Right atrium auricular region (tissue), 2 donors: ENCODE measurements around the gene LUC7L. TPM values are rescaled to one million over a fixed set of nuclear protein-coding genes. Genes with fewer than 3 reads are reported as not detected.
"Not testable (repeated sequence)": the region's sequence is repeated elsewhere in the genome, so short reads cannot be mapped to it uniquely, and the experiment has no call there.

Experiments used
- DNase-seq: peaks from one replicate; pipeline ENCODE4 v3.0.0-alpha.2; 2019; ENCODE audit warnings: low spot score
- H3K27ac ChIP-seq, 2 donors: fragments of 200-600 bp; sonication (generic); 1 replicate in 1 of 2; 2 replicates in 1 of 2; pipeline ENCODE4 v1.5.1; 2016 to 2019
- H3K27me3 ChIP-seq, 2 donors: fragments of 200-600 bp; sonication (generic); one replicate each; pipeline versions ENCODE4 v1.5.1 to v1.6.0; 2017 to 2019
- H3K36me3 ChIP-seq: fragments of 200-600 bp; sonication (generic); one replicate; pipeline ENCODE4 v1.5.1; 2016
- H3K4me1 ChIP-seq, 2 donors: fragments of 200-600 bp; sonication (generic); one replicate each; pipeline versions ENCODE4 v1.5.1 to v1.6.0; 2017 to 2019
- H3K4me3 ChIP-seq, 2 donors: fragments of 200-600 bp; sonication (generic); 1 replicate in 1 of 2; 2 replicates in 1 of 2; pipeline ENCODE4 v1.5.1; 2017 to 2019; ENCODE audit warnings: mild to moderate bottlenecking in 1 of 2, moderate library complexity in 1 of 2
- H3K9me3 ChIP-seq, 2 donors: fragments of 200-600 bp; sonication (generic); one replicate each; pipeline ENCODE4 v1.5.1; 2019
- CTCF ChIP-seq, 2 donors: fragments of 200-600 bp; sonication (generic); IDR thresholded peaks; one replicate each; pipeline ENCODE4 v1.5.1; 2019; ENCODE audit warnings: antibody characterized with exemption in 2 of 2
- total RNA-seq, 2 donors: library from RNA; depleted of rRNA; stranded (reverse); fragments of >200 nt; gene quantifications; one replicate each; pipeline ENCODE4 v1.1.0, GENCODE V29; 2016

LUC7L gene
- total RNA-seq, 2 donors from 2014 or later: 18.3 to 20.2 TPM

GRCh38 chr16:160691-161190, 68.5 kb downstream of the LUC7L start:
- Histone ChIP-seq H3K27ac (no peak overlapping the region), H3K9me3 (no peaks in the 10 kb centered on the region), H3K4me1 (peaks cover 0 to 9% of the 10 kb centered on the region in 2 donors), H3K36me3 (no peaks in the 10 kb centered on the region), H3K4me3 (no peak overlapping the region), H3K27me3 (peaks cover 7 to 8% of the 10 kb centered on the region in 2 donors)
- DNase-seq: no peak
- TF ChIP-seq CTCF (IDR thresholded peaks at IDR 0.05): no peak

GRCh38 chr16:160242-160641, 69.0 kb downstream of the LUC7L start:
- not testable (repeated sequence) for H3K27ac ChIP-seq, H3K27me3 ChIP-seq, H3K4me1 ChIP-seq, DNase-seq, H3K36me3 ChIP-seq, H3K4me3 ChIP-seq, H3K9me3 ChIP-seq

- DNase-seq: no peak
- TF ChIP-seq CTCF (IDR thresholded peaks at IDR 0.05): no peak
- Histone ChIP-seq H3K27me3 (no peaks in the 10 kb centered on the region), H3K27ac (no peak overlapping the region), H3K4me3 (no peak overlapping the region), H3K36me3 (no peaks in the 10 kb centered on the region), H3K9me3 (no peaks in the 10 kb centered on the region), H3K4me1 (peaks cover 0 to 8% of the 10 kb centered on the region in 2 donors)
Observed at GRCh38 chr16:159136-159849, 70.0 kb downstream of the LUC7L start.

- no peak for TF ChIP-seq CTCF (IDR thresholded peaks at IDR 0.05)
- no peak for DNase-seq
- peak overlapping the region in 1 of 2 donors; percentile 55 for H3K4me3 ChIP-seq
- peaks cover 0 to 10% of the 10 kb centered on the region in 2 donors for H3K4me1 ChIP-seq
- H3K9me3 ChIP-seq: no peaks in the 10 kb centered on the region
- no peaks in the 10 kb centered on the region for H3K36me3 ChIP-seq
- H3K27ac ChIP-seq: no peak overlapping the region
- no peaks in the 10 kb centered on the region for H3K27me3 ChIP-seq
Observed at GRCh38 chr16:155031-155398, 74.2 kb downstream of the LUC7L start.

GRCh38 chr16:154217-155030, 74.8 kb downstream of the LUC7L start:
- H3K9me3 ChIP-seq: no peaks in the 10 kb centered on the region
- TF ChIP-seq CTCF (IDR thresholded peaks at IDR 0.05): no peak
- H3K27ac ChIP-seq: no peak overlapping the region
- peaks cover 0 to 10% of the 10 kb centered on the region in 2 donors for H3K4me1 ChIP-seq
- no peaks in the 10 kb centered on the region for H3K27me3 ChIP-seq
- H3K4me3 ChIP-seq: peak overlapping the region; percentile 26 to 55
- no peak for DNase-seq
- no peaks in the 10 kb centered on the region for H3K36me3 ChIP-seq

GRCh38 chr16:153550-154216, 75.6 kb downstream of the LUC7L start:
- not testable (repeated sequence) for DNase-seq, H3K36me3 ChIP-seq, H3K4me3 ChIP-seq, H3K4me1 ChIP-seq, H3K27me3 ChIP-seq, H3K9me3 ChIP-seq, H3K27ac ChIP-seq

GRCh38 chr16:153129-153521, 76.1 kb downstream of the LUC7L start:
- not testable (repeated sequence) for H3K4me1 ChIP-seq, H3K9me3 ChIP-seq, H3K4me3 ChIP-seq, H3K27ac ChIP-seq, H3K36me3 ChIP-seq, H3K27me3 ChIP-seq, DNase-seq
